BLaER1 (cell line): Measurements from ENCODE around the gene RASGRP1.
A peak's percentile ranks its signal among the peaks of the same experiment; 100 is the strongest.

Experiments
- H3K27ac ChIP-seq: shearing (Covaris generic); formaldehyde crosslinking; 2 replicates; pipeline ENCODE4 v1.8.1; 2022
- H3K27me3 ChIP-seq: shearing (Covaris generic); formaldehyde crosslinking; 2 replicates; pipeline ENCODE4 v1.8.1; 2022
- H3K36me3 ChIP-seq: shearing (Covaris generic); formaldehyde crosslinking; 2 replicates; pipeline ENCODE4 v1.8.1; 2022
- H3K4me1 ChIP-seq: shearing (Covaris generic); formaldehyde crosslinking; 2 replicates; pipeline ENCODE4 v1.8.1; 2022
- H3K4me2 ChIP-seq: shearing (Covaris generic); formaldehyde crosslinking; 2 replicates; pipeline ENCODE4 v1.8.1; 2022
- H3K4me3 ChIP-seq: shearing (Covaris generic); formaldehyde crosslinking; 2 replicates; pipeline ENCODE4 v1.8.1; 2022
- H3K9ac ChIP-seq: shearing (Covaris generic); formaldehyde crosslinking; 2 replicates; pipeline ENCODE4 v1.8.1; 2022
- H3K9me3 ChIP-seq: shearing (Covaris generic); formaldehyde crosslinking; 2 replicates; pipeline ENCODE4 v1.8.1; 2022
- H4K20me1 ChIP-seq: shearing (Covaris generic); formaldehyde crosslinking; 2 replicates; pipeline ENCODE4 v1.8.1; 2022
- Cebpa-rat ChIP-seq: shearing (Covaris generic); IDR thresholded peaks from 2 replicates; pipeline ENCODE4 v1.8.1; 2022

Gene RASGRP1

DNA sequence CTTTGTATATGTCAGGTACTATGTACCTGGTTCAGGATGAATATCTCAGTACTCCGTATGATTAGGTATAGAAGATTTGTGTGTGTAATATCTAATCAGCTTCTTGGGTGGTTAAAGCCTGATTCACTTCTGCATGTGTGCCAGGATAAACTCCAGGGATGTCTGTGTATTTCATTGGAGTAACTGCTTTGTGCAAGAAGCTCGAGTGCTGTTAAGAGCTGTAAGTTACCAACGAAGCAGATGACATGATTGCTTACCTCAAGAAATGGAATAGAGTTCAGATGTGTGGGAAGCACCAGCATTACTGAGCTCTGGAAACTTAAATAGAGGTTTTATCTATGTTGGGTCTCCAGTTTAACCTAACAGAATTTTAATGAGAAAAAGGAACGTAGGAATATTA lies 87.0 kb downstream of the RASGRP1 start:
- no peak for TF ChIP-seq Cebpa-rat
- H3K36me3 ChIP-seq = peaks cover 59% of the 10 kb centered on the region
- H3K9me3 ChIP-seq = no peaks in the 10 kb centered on the region
- H3K9ac ChIP-seq = no peak overlapping the region
- no peaks in the 10 kb centered on the region for H3K27me3 ChIP-seq
- H3K4me3 ChIP-seq = no peak overlapping the region
- peaks cover 18% of the 10 kb centered on the region; the same call in 1 of the 2 replicates for H3K4me1 ChIP-seq
- H3K4me2 ChIP-seq = no peak overlapping the region
- H3K27ac ChIP-seq = no peak overlapping the region
- H4K20me1 ChIP-seq = no peaks in the 10 kb centered on the region; the same call in 1 of the 2 replicates

GRCh38 chr15:38476120-38476519 lies 88.5 kb downstream of the RASGRP1 start:
- no peak overlapping the region for H3K9ac ChIP-seq
- H3K27me3 ChIP-seq = no peaks in the 10 kb centered on the region
- H3K36me3 ChIP-seq = peaks cover 47% of the 10 kb centered on the region
- H3K4me3 ChIP-seq = no peak overlapping the region
- H3K4me1 ChIP-seq = peaks cover 13% of the 10 kb centered on the region; the same call in 1 of the 2 replicates
- no peak overlapping the region for H3K4me2 ChIP-seq
- no peak for TF ChIP-seq Cebpa-rat
- no peaks in the 10 kb centered on the region for H3K9me3 ChIP-seq
- no peak overlapping the region for H3K27ac ChIP-seq
- no peaks in the 10 kb centered on the region; the same call in 1 of the 2 replicates for H4K20me1 ChIP-seq

- Histone ChIP-seq H3K4me3 (no peak overlapping the region), H3K4me2 (no peak overlapping the region), H3K9me3 (no peaks in the 10 kb centered on the region), H3K27ac (no peak overlapping the region), H3K9ac (no peak overlapping the region), H3K4me1 (peaks cover 13% of the 10 kb centered on the region; the same call in 1 of the 2 replicates), H4K20me1 (no peaks in the 10 kb centered on the region; the same call in 1 of the 2 replicates), H3K36me3 (peaks cover 51% of the 10 kb centered on the region), H3K27me3 (no peaks in the 10 kb centered on the region)
- TF ChIP-seq Cebpa-rat = no peak
These were observed 89.3 kb downstream of the RASGRP1 start for GRCh38 chr15:38475361-38475760.

GRCh38 chr15:38474155-38474757 lies 90.4 kb downstream of the RASGRP1 start:
- no peak for TF ChIP-seq Cebpa-rat
- H3K4me2 ChIP-seq = no peak overlapping the region
- peaks cover 7% of the 10 kb centered on the region; the same call in 1 of the 2 replicates for H4K20me1 ChIP-seq
- H3K36me3 ChIP-seq = peaks cover 57% of the 10 kb centered on the region
- no peaks in the 10 kb centered on the region for H3K9me3 ChIP-seq
- no peak overlapping the region for H3K4me3 ChIP-seq
- H3K4me1 ChIP-seq = peaks cover 1% of the 10 kb centered on the region; the same call in 1 of the 2 replicates
- no peak overlapping the region for H3K9ac ChIP-seq
- no peak overlapping the region for H3K27ac ChIP-seq
- H3K27me3 ChIP-seq = no peaks in the 10 kb centered on the region

DNA sequence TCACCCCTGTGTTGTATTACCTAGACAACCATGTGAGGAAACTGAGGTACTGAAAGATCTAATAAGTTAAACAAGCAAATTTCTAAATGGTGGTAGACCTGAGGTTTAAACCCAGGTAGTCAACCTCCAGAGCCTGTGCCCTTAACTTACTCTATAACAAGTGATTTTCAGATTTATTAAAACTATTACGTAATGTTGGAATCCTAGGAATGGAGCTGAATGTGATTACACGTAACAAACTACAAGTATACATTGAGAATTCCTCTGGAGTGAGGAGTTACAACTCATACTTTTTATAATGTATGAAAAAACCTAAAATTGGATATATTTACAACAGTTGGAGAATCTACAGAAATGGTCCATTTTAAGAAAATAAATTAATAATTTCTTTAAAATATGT lies 92.6 kb downstream of the RASGRP1 start:
- Histone ChIP-seq H3K9me3 (no peaks in the 10 kb centered on the region), H3K9ac (no peak overlapping the region), H3K27me3 (no peaks in the 10 kb centered on the region), H4K20me1 (peaks cover 10% of the 10 kb centered on the region; the same call in 1 of the 2 replicates), H3K4me2 (no peak overlapping the region), H3K36me3 (peaks cover 58% of the 10 kb centered on the region), H3K27ac (no peak overlapping the region), H3K4me1 (no peaks in the 10 kb centered on the region), H3K4me3 (no peak overlapping the region)
- TF ChIP-seq Cebpa-rat = peak; percentile 41; the same call in 1 of the 2 replicates

DNA sequence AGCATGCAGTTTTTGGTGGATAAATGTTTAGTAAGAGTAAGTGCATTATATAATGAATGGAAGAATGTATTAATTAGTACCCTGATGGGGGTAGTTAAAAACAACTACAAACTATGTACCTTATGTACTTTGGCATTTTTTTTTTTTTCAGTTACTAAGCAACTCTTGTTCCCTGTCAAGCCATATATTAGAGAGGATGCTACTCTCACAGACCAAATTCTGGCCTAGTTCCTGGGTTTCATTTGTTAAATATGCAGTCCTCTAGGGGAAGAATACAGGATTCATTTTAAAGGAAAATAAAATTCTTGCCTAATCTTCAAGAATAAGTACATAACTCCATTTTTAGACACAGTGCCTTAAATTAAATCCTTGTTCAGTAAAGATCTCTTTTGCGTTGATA lies 93.8 kb downstream of the RASGRP1 start:
- Histone ChIP-seq H3K27me3 (no peaks in the 10 kb centered on the region), H3K4me2 (no peak overlapping the region), H3K36me3 (peaks cover 49% of the 10 kb centered on the region), H4K20me1 (peaks cover 21% of the 10 kb centered on the region; the same call in 1 of the 2 replicates), H3K27ac (no peak overlapping the region), H3K9me3 (no peaks in the 10 kb centered on the region), H3K9ac (no peak overlapping the region), H3K4me1 (no peaks in the 10 kb centered on the region), H3K4me3 (no peak overlapping the region)
- no peak for TF ChIP-seq Cebpa-rat

DNA sequence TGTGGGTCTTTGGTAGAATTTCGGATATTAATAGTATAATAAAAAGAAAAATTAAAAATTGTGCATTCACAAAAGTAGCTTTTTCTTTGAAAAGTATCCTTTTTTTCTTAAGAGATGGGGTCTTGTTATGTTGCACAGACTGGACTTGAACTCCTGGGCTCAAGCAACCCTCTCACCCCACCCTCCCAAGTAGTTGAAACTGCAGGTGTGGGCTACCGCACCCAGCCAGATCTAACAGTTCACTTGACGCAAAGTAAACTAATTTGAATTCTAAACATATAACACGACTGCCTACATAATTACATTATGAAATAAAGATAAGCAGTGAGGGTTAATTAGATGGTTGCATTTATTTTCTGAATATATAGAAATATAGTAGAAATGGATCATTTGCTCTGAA lies 99.9 kb downstream of the RASGRP1 start:
- no peak overlapping the region for H3K4me3 ChIP-seq
- no peaks in the 10 kb centered on the region for H3K27me3 ChIP-seq
- no peaks in the 10 kb centered on the region for H3K9me3 ChIP-seq
- no peak overlapping the region for H3K4me2 ChIP-seq
- peaks cover 79% of the 10 kb centered on the region for H4K20me1 ChIP-seq
- peaks cover 20% of the 10 kb centered on the region for H3K36me3 ChIP-seq
- H3K9ac ChIP-seq = no peak overlapping the region
- no peak overlapping the region for H3K27ac ChIP-seq
- no peaks in the 10 kb centered on the region for H3K4me1 ChIP-seq
- TF ChIP-seq Cebpa-rat = no peak

- Histone ChIP-seq H3K36me3 (peaks cover 23% of the 10 kb centered on the region), H4K20me1 (peaks cover 79% of the 10 kb centered on the region), H3K9me3 (no peaks in the 10 kb centered on the region), H3K4me3 (no peak overlapping the region), H3K4me1 (no peaks in the 10 kb centered on the region), H3K27me3 (no peaks in the 10 kb centered on the region), H3K4me2 (no peak overlapping the region), H3K9ac (no peak overlapping the region), H3K27ac (no peak overlapping the region)
- TF ChIP-seq Cebpa-rat = no peak
These were observed 100.7 kb downstream of the RASGRP1 start for GRCh38 chr15:38463893-38464292.

DNA sequence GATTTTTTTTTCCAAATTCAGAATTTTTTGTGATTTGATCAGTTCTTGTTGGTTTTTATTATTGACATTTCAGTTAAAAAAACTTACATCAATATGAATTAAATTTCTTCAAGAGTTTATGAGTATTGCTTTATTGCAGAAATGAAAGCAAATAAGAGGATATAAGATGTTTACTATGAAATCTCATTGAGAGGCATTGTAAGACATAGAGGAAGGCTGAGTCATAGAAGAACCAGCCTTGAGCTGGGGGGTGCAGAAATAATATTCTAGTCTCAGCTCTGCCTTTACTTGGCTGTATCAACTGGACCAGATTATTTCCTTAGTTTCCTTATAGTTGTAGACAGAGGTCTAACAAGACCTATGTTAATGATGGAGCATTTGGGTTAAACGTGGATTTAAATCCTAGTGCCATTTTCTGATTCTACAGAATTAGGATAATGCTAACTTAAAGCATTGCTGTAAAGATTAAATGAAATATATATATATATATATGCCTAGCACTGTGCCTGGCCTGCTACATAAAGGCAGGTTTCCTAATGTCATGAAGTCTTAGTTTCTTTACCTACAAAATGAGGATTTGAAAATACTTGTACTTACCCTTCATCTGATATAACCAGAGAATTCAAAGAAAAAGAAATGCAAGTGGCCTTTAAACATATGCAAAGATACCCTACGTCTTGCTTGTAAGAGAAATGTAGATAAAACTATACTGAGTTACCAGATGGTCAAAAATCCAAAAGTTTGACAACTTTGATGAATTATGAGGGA lies 103.4 kb downstream of the RASGRP1 start:
- Histone ChIP-seq H3K27ac (no peak overlapping the region), H3K4me2 (no peak overlapping the region), H4K20me1 (peaks cover 99% of the 10 kb centered on the region), H3K4me3 (no peak overlapping the region), H3K36me3 (peaks cover 27% of the 10 kb centered on the region), H3K9me3 (no peaks in the 10 kb centered on the region), H3K9ac (no peak overlapping the region), H3K4me1 (no peaks in the 10 kb centered on the region; the same call in 1 of the 2 replicates), H3K27me3 (no peaks in the 10 kb centered on the region)
- TF ChIP-seq Cebpa-rat = no peak

DNA sequence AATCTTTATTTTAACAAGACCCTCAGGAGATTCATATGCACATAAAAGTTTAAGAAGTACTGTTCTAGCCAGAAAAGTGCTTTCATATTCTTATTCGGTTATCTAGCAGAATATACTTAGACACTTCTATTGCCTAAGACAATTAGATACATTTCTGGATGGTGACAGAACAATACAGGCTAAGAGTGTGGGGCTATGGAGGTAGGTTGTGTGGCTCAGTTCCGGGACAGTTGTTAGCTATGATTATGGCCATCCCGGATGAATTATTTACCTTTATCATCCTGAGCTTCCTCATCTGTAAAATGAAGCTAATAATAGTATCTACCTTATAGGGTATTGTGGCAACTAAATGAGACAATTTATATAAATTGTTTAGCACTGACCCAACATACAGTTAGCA lies 104.1 kb downstream of the RASGRP1 start:
- no peak for TF ChIP-seq Cebpa-rat

More for the DNA sequence above, 104.1 kb downstream of the RASGRP1 start:
- Histone ChIP-seq H3K27me3 (no peaks in the 10 kb centered on the region), H3K9ac (no peak overlapping the region), H3K36me3 (peaks cover 27% of the 10 kb centered on the region), H3K9me3 (no peaks in the 10 kb centered on the region), H4K20me1 (peaks cover 99% of the 10 kb centered on the region), H3K27ac (no peak overlapping the region), H3K4me2 (no peak overlapping the region), H3K4me3 (no peak overlapping the region), H3K4me1 (peaks cover 7% of the 10 kb centered on the region)
